DOHH2 (cell line): ENCODE measurements around the gene ARSD.
"Not testable (repeated sequence)": the region's sequence is repeated elsewhere in the genome, so short reads cannot be mapped to it uniquely, and the experiment has no call there.

Experiments
- CTCF ChIP-seq: fragments of 200-600 bp; sonication (generic); IDR thresholded peaks from one replicate; pipeline ENCODE4 v1.5.1; 2014; ENCODE audit warnings: antibody characterized with exemption, mild to moderate bottlenecking, low read depth, low read length; ENCODE audit not compliant: poor library complexity, severe bottlenecking
- EZH2phosphoT487 ChIP-seq: fragments of 200-600 bp; sonication (generic); IDR thresholded peaks from 2 replicates; pipeline ENCODE4 v1.6.1; 2017; ENCODE audit warnings: borderline replicate concordance, mild to moderate bottlenecking, antibody characterized with exemption, low read length, moderate library complexity, mixed read lengths

- TF ChIP-seq CTCF, EZH2phosphoT487: not testable (repeated sequence)
Measured at GRCh38 chrX:2963449-2963848, 34.3 kb upstream of the ARSD start.
